GM19455 (cell line): ENCODE results near the gene ZNF579.

Experiments used
- ATAC-seq: cut with Tn5 transposase; IDR thresholded peaks from one replicate; pipeline ENCODE4 v1.9.1; 2021; ENCODE audit not compliant: unreplicated experiment

ZNF579 gene

GRCh38 chr19:55580628-55581144 is at the start of gene ZNF579:
Gene ZNF579 (minus strand): TSS chr19:55580848. CDS start chr19:55579639, 1,209 bp downstream.
- no peak for ATAC-seq

- ATAC-seq, result no peak
These were observed 45.7 kb upstream of the ZNF579 start for GRCh38 chr19:55626350-55626749.

GRCh38 chr19:55625004-55625326 is 44.3 kb upstream of the ZNF579 start:
- no peak for ATAC-seq

GRCh38 chr19:55624109-55625003 is 43.7 kb upstream of the ZNF579 start, which contains the start of gene ZNF784:
Gene ZNF784 (minus strand): TSS chr19:55624566. CDS start chr19:55624561, 5 bp downstream.
- ATAC-seq, result no peak

GRCh38 chr19:55623561-55623960 is 42.9 kb upstream of the ZNF579 start:
- ATAC-seq, result no peak

GRCh38 chr19:55623130-55623529 is 42.5 kb upstream of the ZNF579 start:
- no peak for ATAC-seq

GRCh38 chr19:55622242-55622969 is 41.8 kb upstream of the ZNF579 start:
- no peak for ATAC-seq

GRCh38 chr19:55621673-55622231 is 41.1 kb upstream of the ZNF579 start:
- no peak for ATAC-seq

GRCh38 chr19:55621205-55621672 is 40.6 kb upstream of the ZNF579 start:
- ATAC-seq, result no peak

- ATAC-seq, result no peak
These were observed 40.0 kb upstream of the ZNF579 start for GRCh38 chr19:55620410-55621204.

- no peak for ATAC-seq
These were observed 38.6 kb upstream of the ZNF579 start for GRCh38 chr19:55619286-55619685.

GRCh38 chr19:55618426-55618825 is 37.8 kb upstream of the ZNF579 start:
- no peak for ATAC-seq

GRCh38 chr19:55617426-55617825 is 36.8 kb upstream of the ZNF579 start:
- no peak for ATAC-seq

- no peak for ATAC-seq
These were observed 35.8 kb upstream of the ZNF579 start for GRCh38 chr19:55616395-55616875.

- no peak for ATAC-seq
These were observed 35.1 kb upstream of the ZNF579 start for GRCh38 chr19:55615543-55616394.

GRCh38 chr19:55614711-55615542 is 34.3 kb upstream of the ZNF579 start:
- no peak for ATAC-seq

- ATAC-seq, result no peak
These were observed 33.5 kb upstream of the ZNF579 start for GRCh38 chr19:55613930-55614710.

GRCh38 chr19:55613396-55613795 is 32.7 kb upstream of the ZNF579 start:
- ATAC-seq, result no peak
